AG04449 (cell line): ENCODE results near the gene GAS2L1.
A peak's percentile ranks its signal among the peaks of the same experiment; 100 is the strongest.
"Not testable (repeated sequence)": the region's sequence is repeated elsewhere in the genome, so short reads cannot be mapped to it uniquely, and the experiment has no call there.

ENCODE experiments used
- CTCF ChIA-PET: fragments of 350-600 bp; formaldehyde crosslinking; extraction: SDS; loops from one replicate; lab custom pipeline; 2021; ENCODE audit warnings: antibody characterized with exemption; lab: Yijun Ruan, JAX
- POLR2A ChIA-PET: fragments of 400-600, 350-600 bp; formaldehyde crosslinking; extraction: SDS; loops from one replicate; lab custom pipeline; 2020; ENCODE audit warnings: antibody characterized with exemption, inconsistent platforms; lab: Yijun Ruan, JAX
- DNase-seq: peaks from one replicate; pipeline ENCODE4 v3.0.0-alpha.2; 2010; ENCODE audit warnings: low read depth, low spot score
- H3K4me3 ChIP-seq: 2 replicates; pipeline ENCODE4 v1.5.1; 2011; ENCODE audit warnings: low read depth, mild to moderate bottlenecking, control low read depth, low read length
- CTCF ChIP-seq: IDR thresholded peaks from one replicate; pipeline ENCODE4 v1.5.1; 2011; ENCODE audit warnings: mild to moderate bottlenecking, moderate library complexity, low read length, control low read depth, inconsistent platforms; ENCODE audit not compliant: insufficient read depth; ENCODE audit errors: missing control alignments

Gene GAS2L1

GRCh38 chr22:29344137-29344536 is 37.7 kb downstream of the GAS2L1 start:
- H3K4me3 ChIP-seq, result no peak overlapping the region
- ChIA-PET CTCF (interaction anchor here (0.8 to 2.6 kb wide), 2 partner anchors 35 to 38 kb away, joined by 3 to 10 read pairs; partner anchors contain the start of gene GAS2L1), POLR2A (interaction anchor here (0.6 kb wide), 2 partner anchors 11 to 32 kb away, joined by 3 read pairs; no protein-coding TSS in a partner anchor)
- DNase-seq, result peak; percentile 79
- no peak for TF ChIP-seq CTCF

- ChIA-PET CTCF (interaction anchor here (0.8 kb wide), 1 partner anchor 36 kb away, joined by 3 read pairs; no protein-coding TSS in a partner anchor), POLR2A (interaction anchor here (0.6 kb wide), 1 partner anchor 31 kb away, joined by 3 read pairs; no protein-coding TSS in a partner anchor)
- not testable (repeated sequence) for H3K4me3 ChIP-seq, DNase-seq
Observed at GRCh38 chr22:29344889-29345288, 38.4 kb downstream of the GAS2L1 start.

- TF ChIP-seq CTCF, result no peak
- no peak for DNase-seq
- ChIA-PET POLR2A (no interaction called here), CTCF (interaction anchor here (2.9 kb wide), 1 partner anchor 13 kb away, joined by 11 read pairs; no protein-coding TSS in a partner anchor)
- H3K4me3 ChIP-seq, result no peak overlapping the region
Observed at GRCh38 chr22:29345932-29346331, 39.5 kb downstream of the GAS2L1 start.

GRCh38 chr22:29346659-29347058 is 40.2 kb downstream of the GAS2L1 start:
- no peak for TF ChIP-seq CTCF
- ChIA-PET CTCF (interaction anchor here (2.9 kb wide), 1 partner anchor 12 kb away, joined by 11 read pairs; no protein-coding TSS in a partner anchor), POLR2A (no interaction called here)
- no peak for DNase-seq
- no peak overlapping the region for H3K4me3 ChIP-seq

- no peak for DNase-seq
- POLR2A ChIA-PET, result no interaction called here
- CTCF ChIA-PET, result interaction anchor here (2.9 kb wide), 1 partner anchor 11 kb away, joined by 11 read pairs; no protein-coding TSS in a partner anchor
- no peak overlapping the region for H3K4me3 ChIP-seq
- no peak for TF ChIP-seq CTCF
Observed at GRCh38 chr22:29348041-29348440, 41.6 kb downstream of the GAS2L1 start.

- no peak for TF ChIP-seq CTCF
- no peak for DNase-seq
- ChIA-PET POLR2A (no interaction called here), CTCF (interaction anchor here (1.0 to 1.5 kb wide), 2 partner anchors 10 to 43 kb away, joined by 3 to 5 read pairs; partner anchors contain the start of gene GAS2L1)
- H3K4me3 ChIP-seq, result no peak overlapping the region
Observed at GRCh38 chr22:29348956-29349355, 42.5 kb downstream of the GAS2L1 start.

GRCh38 chr22:29351042-29351441 is 44.6 kb downstream of the GAS2L1 start:
- ChIA-PET POLR2A (no interaction called here), CTCF (no interaction called here)
- TF ChIP-seq CTCF, result no peak
- H3K4me3 ChIP-seq, result no peak overlapping the region
- no peak for DNase-seq
